ENCODE measurements around the gene MAP3K6.

The MAP3K6 gene

GRCh38 chr1:27394282-27394658 lies 27.5 kb upstream of the MAP3K6 start:
- H3F3A ChIP-seq (ENCODE audit: insufficient read depth) = no peaks in the 10 kb centered on the region
- H3K4me3 ChIP-seq (ENCODE audit: insufficient read depth, low read length, poor library complexity, severe bottlenecking) = no peak overlapping the region
- no peaks in the 10 kb centered on the region for H3K36me3 ChIP-seq (ENCODE audit: low read length)
- no peaks in the 10 kb centered on the region for H3K27me3 ChIP-seq (ENCODE audit: low read length)
- H3K9ac ChIP-seq (ENCODE audit: low read length) = no peak overlapping the region
- H4K20me1 ChIP-seq (ENCODE audit: low read depth, low read length) = no peaks in the 10 kb centered on the region
- H3K9me3 ChIP-seq (ENCODE audit: insufficient read depth, low read length) = no peaks in the 10 kb centered on the region
- H3K4me2 ChIP-seq (ENCODE audit: low read depth, low read length, poor library complexity, severe bottlenecking) = no peak overlapping the region
- H2AFZ ChIP-seq (ENCODE audit: low read depth, low read length, severe bottlenecking) = no peak overlapping the region
- no peaks in the 10 kb centered on the region for H3K9me2 ChIP-seq (replicated peaks; ENCODE audit: insufficient read depth, low read length)
- TF ChIP-seq, protein P1, sequence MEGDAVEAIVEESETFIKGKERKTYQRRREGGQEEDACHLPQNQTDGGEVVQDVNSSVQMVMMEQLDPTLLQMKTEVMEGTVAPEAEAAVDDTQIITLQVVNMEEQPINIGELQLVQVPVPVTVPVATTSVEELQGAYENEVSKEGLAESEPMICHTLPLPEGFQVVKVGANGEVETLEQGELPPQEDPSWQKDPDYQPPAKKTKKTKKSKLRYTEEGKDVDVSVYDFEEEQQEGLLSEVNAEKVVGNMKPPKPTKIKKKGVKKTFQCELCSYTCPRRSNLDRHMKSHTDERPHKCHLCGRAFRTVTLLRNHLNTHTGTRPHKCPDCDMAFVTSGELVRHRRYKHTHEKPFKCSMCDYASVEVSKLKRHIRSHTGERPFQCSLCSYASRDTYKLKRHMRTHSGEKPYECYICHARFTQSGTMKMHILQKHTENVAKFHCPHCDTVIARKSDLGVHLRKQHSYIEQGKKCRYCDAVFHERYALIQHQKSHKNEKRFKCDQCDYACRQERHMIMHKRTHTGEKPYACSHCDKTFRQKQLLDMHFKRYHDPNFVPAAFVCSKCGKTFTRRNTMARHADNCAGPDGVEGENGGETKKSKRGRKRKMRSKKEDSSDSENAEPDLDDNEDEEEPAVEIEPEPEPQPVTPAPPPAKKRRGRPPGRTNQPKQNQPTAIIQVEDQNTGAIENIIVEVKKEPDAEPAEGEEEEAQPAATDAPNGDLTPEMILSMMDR (IDR thresholded peaks at IDR 0.05; ENCODE audit: insufficient read depth, low read length, poor library complexity, severe bottlenecking) = no peak
- TF ChIP-seq EZH2phosphoT487 (conservative IDR thresholded peaks at IDR 0.05; ENCODE audit: low read length) = no peak
- no peaks in the 10 kb centered on the region for H3K79me2 ChIP-seq (ENCODE audit: insufficient read depth, low read length)
- H3K27ac ChIP-seq (ENCODE audit: low read depth, low read length) = no peak overlapping the region

- H3K27me3 ChIP-seq (ENCODE audit: low read length) = no peaks in the 10 kb centered on the region
- H3K79me2 ChIP-seq (ENCODE audit: insufficient read depth, low read length) = no peaks in the 10 kb centered on the region
- H4K20me1 ChIP-seq (ENCODE audit: low read depth, low read length) = no peaks in the 10 kb centered on the region
- no peak overlapping the region for H2AFZ ChIP-seq (ENCODE audit: low read depth, low read length, severe bottlenecking)
- no peak overlapping the region for H3K4me2 ChIP-seq (ENCODE audit: low read depth, low read length, poor library complexity, severe bottlenecking)
- H3K36me3 ChIP-seq (ENCODE audit: low read length) = no peaks in the 10 kb centered on the region
- H3K27ac ChIP-seq (ENCODE audit: low read depth, low read length) = no peak overlapping the region
- H3K9ac ChIP-seq (ENCODE audit: low read length) = no peak overlapping the region
- no peak overlapping the region for H3K4me3 ChIP-seq (ENCODE audit: insufficient read depth, low read length, poor library complexity, severe bottlenecking)
- no peaks in the 10 kb centered on the region for H3K9me3 ChIP-seq (ENCODE audit: insufficient read depth, low read length)
- H3K9me2 ChIP-seq (replicated peaks; ENCODE audit: insufficient read depth, low read length) = no peaks in the 10 kb centered on the region
- no peaks in the 10 kb centered on the region for H3F3A ChIP-seq (ENCODE audit: insufficient read depth)
- no peak for TF ChIP-seq EZH2phosphoT487 (conservative IDR thresholded peaks at IDR 0.05; ENCODE audit: low read length)
- TF ChIP-seq, protein P1 (IDR thresholded peaks at IDR 0.05; ENCODE audit: insufficient read depth, low read length, poor library complexity, severe bottlenecking) = no peak
Measured at GRCh38 chr1:27393641-27394281, 27.0 kb upstream of the MAP3K6 start.

DNA sequence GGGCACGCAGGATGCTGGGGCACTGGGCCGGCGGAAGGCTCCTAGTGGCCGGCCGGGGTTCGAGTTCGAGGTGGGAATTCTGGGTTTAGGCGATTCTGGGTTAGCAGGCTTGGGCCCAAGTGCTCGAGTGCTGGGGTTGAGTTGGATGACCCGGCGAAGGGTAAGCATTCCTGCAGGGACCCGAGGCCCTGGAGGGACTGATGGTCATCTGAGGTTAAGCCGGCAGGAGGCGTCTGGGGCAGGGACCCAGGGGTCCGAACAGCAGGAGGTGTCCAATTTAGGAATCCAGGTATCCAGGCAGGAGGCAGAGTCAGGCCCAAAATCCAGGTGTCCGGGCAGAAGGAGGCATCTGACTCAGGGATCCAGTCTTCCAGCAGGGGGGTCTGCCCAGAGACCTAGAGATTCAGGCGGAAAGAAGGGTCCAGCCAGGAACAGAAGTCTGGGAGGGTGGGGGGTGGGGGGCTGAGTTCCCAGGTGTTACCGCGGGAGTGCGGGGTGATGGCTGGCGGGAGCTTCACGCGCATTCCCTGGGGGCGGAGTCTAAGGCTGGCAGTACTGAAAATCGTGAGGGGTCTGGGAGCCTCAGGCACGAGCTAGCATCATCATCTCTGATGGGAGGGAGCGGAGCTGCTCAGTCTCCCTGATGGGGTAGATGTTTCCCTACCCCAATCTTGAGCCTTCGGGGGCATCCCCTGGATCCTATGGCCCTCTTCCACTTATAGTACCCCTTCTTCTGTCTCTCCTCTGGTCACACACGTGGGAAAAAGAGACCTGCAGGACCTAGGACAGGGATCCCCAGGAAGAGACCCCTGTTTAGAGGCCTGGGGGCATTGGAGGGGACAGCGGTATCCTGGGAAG lies 26.2 kb upstream of the MAP3K6 start:
- Histone ChIP-seq H3K4me3 (ENCODE audit: insufficient read depth, low read length, poor library complexity, severe bottlenecking) (peak overlapping the region; percentile 64), H3K27ac (ENCODE audit: low read depth, low read length) (no peak overlapping the region), H3F3A (ENCODE audit: insufficient read depth) (no peaks in the 10 kb centered on the region), H3K4me2 (ENCODE audit: low read depth, low read length, poor library complexity, severe bottlenecking) (peak overlapping the region; percentile 85), H3K36me3 (ENCODE audit: low read length) (no peaks in the 10 kb centered on the region), H3K9me3 (ENCODE audit: insufficient read depth, low read length) (no peaks in the 10 kb centered on the region), H3K79me2 (ENCODE audit: insufficient read depth, low read length) (no peaks in the 10 kb centered on the region), H3K9ac (ENCODE audit: low read length) (peak overlapping the region; percentile 73), H3K27me3 (ENCODE audit: low read length) (no peaks in the 10 kb centered on the region), H4K20me1 (ENCODE audit: low read depth, low read length) (no peaks in the 10 kb centered on the region), H3K9me2 (replicated peaks; ENCODE audit: insufficient read depth, low read length) (no peaks in the 10 kb centered on the region), H2AFZ (ENCODE audit: low read depth, low read length, severe bottlenecking) (peak overlapping the region; percentile 97)
- no peak for TF ChIP-seq EZH2phosphoT487 (conservative IDR thresholded peaks at IDR 0.05; ENCODE audit: low read length)
- TF ChIP-seq, protein P1 (IDR thresholded peaks at IDR 0.05; ENCODE audit: insufficient read depth, low read length, poor library complexity, severe bottlenecking) = peak; percentile 20

All from SU-DHL-6 (cell line).